HG02610 (cell line): ENCODE results near the gene OS9.
A peak's percentile ranks its signal among the peaks of the same experiment; 100 is the strongest.
"Not testable (repeated sequence)": the region's sequence is repeated elsewhere in the genome, so short reads cannot be mapped to it uniquely, and the experiment has no call there.

Experiments used
- ATAC-seq: cut with Tn5 transposase; IDR thresholded peaks from one replicate; pipeline ENCODE4 v1.9.1; 2021; ENCODE audit warnings: mild to moderate bottlenecking, moderate library complexity; ENCODE audit not compliant: unreplicated experiment

The OS9 gene

GRCh38 chr12:57693659-57694458, at the start of gene OS9:
TSS of gene OS9 (plus strand) at chr12:57694132. CDS start at chr12:57694162, 30 bp downstream.
- ATAC-seq, result peak; percentile 98

DNA sequence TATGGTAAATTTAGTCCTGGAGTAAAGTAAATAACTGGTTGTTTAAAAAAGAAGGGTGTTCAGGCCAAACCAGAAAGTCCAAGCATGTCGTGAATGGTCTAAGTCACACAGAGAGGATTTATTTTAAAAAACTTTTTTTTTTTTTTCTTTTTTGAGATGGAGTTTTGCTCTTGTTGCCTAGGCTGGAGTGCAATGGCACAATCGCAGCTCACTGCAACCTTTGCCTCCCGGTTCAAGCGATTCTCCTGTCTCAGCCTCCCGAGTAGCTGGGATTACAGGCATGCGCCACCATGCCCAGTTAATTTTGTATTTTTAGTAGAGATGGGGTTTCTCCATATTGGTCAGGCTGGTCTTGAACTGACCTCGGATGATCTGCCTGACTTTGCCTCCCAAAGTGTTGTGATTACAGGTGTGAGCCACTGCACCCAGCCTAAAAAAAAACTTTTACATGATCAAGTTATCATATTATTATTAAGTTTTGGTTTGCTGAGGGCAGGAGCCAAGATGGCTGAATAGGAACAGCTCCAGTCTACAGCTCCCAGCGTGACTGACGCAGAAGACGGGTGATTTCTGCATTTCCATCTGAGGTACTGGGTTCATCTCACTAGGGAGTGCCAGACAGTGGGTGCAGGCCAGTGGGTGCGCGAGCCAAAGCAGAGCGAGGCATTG, 47.8 kb upstream of the OS9 start:
- not testable (repeated sequence) for ATAC-seq

GRCh38 chr12:57646659-57647049, 47.3 kb upstream of the OS9 start:
- ATAC-seq, result not testable (repeated sequence)

GRCh38 chr12:57654042-57654441, 39.9 kb upstream of the OS9 start:
- ATAC-seq, result no peak

GRCh38 chr12:57655541-57656240, 38.2 kb upstream of the OS9 start:
- no peak for ATAC-seq

DNA sequence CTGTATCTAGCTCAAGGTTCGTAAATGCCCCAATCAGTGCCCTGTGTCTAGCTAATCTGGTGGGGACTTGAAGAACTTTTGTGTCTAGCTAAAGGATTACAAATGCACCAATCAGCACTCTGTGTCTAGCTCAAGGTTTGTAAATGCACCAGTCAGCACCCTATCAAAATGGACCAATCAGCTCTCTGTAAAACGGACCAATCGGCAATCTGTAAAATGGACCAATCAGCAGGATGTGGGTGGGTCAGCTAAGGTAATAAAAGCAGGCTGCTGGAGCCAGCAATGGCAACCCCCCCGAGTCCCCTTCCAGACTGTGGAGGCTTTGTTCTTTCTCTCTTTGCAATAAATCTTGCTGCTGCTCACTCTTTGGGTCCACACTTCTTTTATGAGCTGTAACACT, 37.5 kb upstream of the OS9 start:
- ATAC-seq, result not testable (repeated sequence)

GRCh38 chr12:57657744-57658143, 36.2 kb upstream of the OS9 start:
- ATAC-seq, result no peak

GRCh38 chr12:57658890-57659289, 35.0 kb upstream of the OS9 start:
- ATAC-seq, result no peak

- no peak for ATAC-seq
Measured at GRCh38 chr12:57661376-57661775, 32.6 kb upstream of the OS9 start.

DNA sequence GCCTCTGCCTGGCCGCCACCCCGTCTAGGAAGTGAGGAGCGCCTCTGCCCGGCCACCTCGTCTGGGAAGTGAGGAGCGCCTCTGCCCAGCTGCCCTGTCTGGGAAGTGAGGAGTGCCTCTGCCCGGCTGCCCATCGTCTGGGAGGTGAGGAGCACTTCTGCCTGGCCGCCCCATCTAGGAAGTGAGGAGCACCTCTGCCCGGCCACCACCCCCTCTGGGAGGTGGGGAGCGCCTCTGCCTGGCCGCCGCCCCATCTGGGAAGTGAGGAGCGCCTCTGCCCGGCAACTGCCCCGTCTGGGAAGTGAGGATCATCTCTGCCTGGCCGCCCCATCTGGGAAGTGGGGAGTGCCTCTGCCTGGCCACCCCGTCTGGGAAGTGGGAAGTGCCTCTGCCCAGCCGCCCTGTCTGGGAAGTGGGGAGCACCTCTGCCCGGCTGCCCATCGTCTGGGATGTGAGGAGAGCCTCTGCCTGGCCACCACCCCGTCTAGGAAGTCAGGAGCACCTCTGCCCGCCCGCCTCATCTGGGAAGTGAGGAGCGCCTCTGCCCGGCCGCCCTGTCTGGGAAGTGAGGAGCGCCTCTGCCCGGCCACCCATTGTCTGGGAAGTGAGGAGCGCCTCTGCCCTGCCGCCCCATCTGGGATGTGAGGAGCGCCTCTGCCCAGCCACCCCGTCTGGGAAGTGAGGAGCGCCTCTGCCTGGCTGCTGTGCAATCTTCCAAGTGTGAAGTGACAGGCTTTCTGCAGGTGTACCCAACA, 28.7 kb upstream of the OS9 start:
- ATAC-seq, result not testable (repeated sequence)

GRCh38 chr12:57666897-57667296, 27.0 kb upstream of the OS9 start:
- ATAC-seq, result no peak

GRCh38 chr12:57669691-57670090, 24.2 kb upstream of the OS9 start:
- not testable (repeated sequence) for ATAC-seq

GRCh38 chr12:57671811-57672210, 22.1 kb upstream of the OS9 start:
- ATAC-seq, result not testable (repeated sequence)

DNA sequence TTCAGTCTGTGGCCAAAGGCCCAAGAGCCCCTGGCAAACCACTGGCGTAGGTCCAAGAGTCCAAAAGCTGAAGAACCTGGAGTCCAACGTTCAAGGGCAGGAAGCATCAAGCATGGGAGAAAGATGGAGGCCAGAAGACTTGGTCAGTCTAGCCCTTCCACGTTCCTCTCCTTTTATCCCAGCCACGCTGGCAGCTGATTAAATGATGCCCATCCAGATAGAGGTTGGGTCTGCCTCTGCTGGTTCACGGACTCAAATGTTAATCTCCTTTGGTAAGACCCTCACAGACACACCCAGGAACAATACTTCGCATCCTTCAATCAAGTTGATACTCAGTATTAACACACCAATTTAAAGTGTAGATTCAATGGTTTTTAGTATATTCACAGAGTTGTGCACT, 21.1 kb upstream of the OS9 start:
- no peak for ATAC-seq

- no peak for ATAC-seq
Measured at GRCh38 chr12:57674691-57675090, 19.2 kb upstream of the OS9 start.

GRCh38 chr12:57677947-57678346, 16.0 kb upstream of the OS9 start:
- not testable (repeated sequence) for ATAC-seq

DNA sequence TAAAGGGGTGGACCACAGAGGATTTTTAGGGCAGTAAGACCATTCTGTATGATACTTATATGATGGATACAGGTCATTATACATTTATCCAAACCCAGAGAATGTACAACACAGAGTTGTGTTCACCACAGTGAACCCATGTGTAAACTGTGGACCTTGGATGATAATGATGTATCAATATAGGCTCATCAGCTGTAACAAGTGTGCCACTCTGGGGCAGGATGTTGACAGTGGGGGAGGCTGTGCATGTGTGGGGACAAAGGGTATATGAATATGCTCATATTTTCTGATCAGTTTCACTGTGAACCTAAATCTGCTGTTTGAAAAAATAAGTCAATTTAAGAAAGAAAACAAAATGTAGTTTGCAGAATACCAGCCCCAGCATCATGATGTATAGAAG, 14.2 kb upstream of the OS9 start:
- no peak for ATAC-seq

GRCh38 chr12:57687862-57688261, 6.1 kb upstream of the OS9 start:
- no peak for ATAC-seq

DNA sequence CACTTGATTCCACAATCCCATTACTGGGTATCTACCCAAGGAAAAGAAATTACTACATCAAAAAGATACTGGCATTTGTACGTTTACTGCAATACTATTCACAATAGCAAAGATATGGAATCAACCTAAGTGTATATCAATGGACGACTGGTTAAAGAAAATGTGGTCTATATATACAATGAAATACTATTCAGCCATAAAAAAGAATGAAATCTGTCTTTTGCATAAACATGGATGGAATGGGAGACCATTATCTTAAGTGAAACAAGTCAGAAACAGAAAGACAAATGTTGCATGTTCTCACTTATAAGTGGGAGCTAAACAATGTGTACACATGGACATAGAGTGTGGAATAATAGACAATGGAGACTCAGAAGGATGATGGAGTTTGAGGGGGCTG, 5.0 kb upstream of the OS9 start:
- ATAC-seq, result no peak

DNA sequence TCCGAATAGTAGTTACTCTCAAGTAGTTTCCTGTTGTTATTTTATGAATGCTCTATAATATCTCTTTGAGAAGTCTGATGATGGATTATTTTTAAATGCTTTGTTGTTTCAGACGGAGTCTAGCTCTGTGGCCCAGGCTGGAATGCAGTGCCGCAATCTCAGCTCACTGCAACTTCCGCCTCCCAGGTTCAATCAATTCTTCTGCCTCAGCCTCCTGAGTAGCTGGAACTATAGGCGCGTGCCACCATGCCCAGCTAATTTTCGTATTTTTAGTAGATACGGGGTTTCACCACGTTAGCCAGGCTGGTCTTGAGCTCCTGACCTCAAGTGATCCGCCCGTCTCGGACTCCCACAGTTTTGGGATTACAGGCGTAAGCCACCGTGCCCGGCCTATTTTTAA, 1.4 kb upstream of the OS9 start:
- no peak for ATAC-seq

GRCh38 chr12:57693317-57693658, 644 bp upstream of the OS9 start:
- no peak for ATAC-seq
